Heart right ventricle (tissue), 16 donors: ENCODE results near the gene OCA2. TPM values are rescaled to one million over a fixed set of nuclear protein-coding genes. Genes with fewer than 3 reads are reported as not detected.

ENCODE experiments used
- ATAC-seq, 8 donors: fragments of 200-7000 bp; cut with Tn5 transposase; one replicate each; pipeline ENCODE4 v1.9.1; 2020; ENCODE audit warnings: mild to moderate bottlenecking in 8 of 8, moderate library complexity in 8 of 8, moderate number of reproducible peaks in 1 of 8
- DNase-seq, 2 donors: peaks; one replicate each; pipeline ENCODE4 v3.0.0-alpha.2; 2020
- H3K27ac ChIP-seq, 10 donors: fragments of 200-600 bp; sonication (generic) in 2 of 10; one replicate each; pipeline versions ENCODE4 v1.5.0 to v1.8.0; 2020 to 2022; ENCODE audit warnings: mild to moderate bottlenecking in 3 of 10
- H3K27me3 ChIP-seq, 7 donors: fragments of 200-600 bp; one replicate each; pipeline ENCODE4 v1.8.0; 2021 to 2022; ENCODE audit warnings: mild to moderate bottlenecking in 2 of 7
- H3K36me3 ChIP-seq, 9 donors: fragments of 200-600 bp; sonication (generic) in 1 of 9; one replicate each; pipeline versions ENCODE4 v1.5.0 to v1.8.0; 2020 to 2022; ENCODE audit warnings: mild to moderate bottlenecking in 2 of 9
- H3K4me1 ChIP-seq, 9 donors: fragments of 200-600 bp; sonication (generic) in 1 of 9; one replicate each; pipeline versions ENCODE4 v1.5.0 to v1.8.0; 2020 to 2022; ENCODE audit warnings: mild to moderate bottlenecking in 4 of 9
- H3K4me3 ChIP-seq, 10 donors: fragments of 200-600 bp; sonication (generic) in 2 of 10; one replicate each; pipeline versions ENCODE4 v1.5.0 to v1.8.0; 2020 to 2022; ENCODE audit warnings: mild to moderate bottlenecking in 7 of 10, moderate library complexity in 2 of 10
- H3K9me3 ChIP-seq, 11 donors: fragments of 200-600 bp in 10 of 11; sonication (generic) in 2 of 11; one replicate each; pipeline versions ENCODE4 v1.5.0 to v1.8.0; 2013 to 2022; ENCODE audit warnings: mild to moderate bottlenecking in 2 of 11, control low read depth in 1 of 11, moderate library complexity in 1 of 11
- WGBS, 2 donors: extraction: QIAGEN DNeasy Blood & Tissue Kit; methylation state at CpG; one replicate each; pipeline ENCODE4 v1.1.7; 2013; ENCODE audit warnings: inconsistent platforms in 1 of 2; 5-methylcytosine and 5-hydroxymethylcytosine counted together
- intact Hi-C, 10 donors: fragments of 100-400 bp; cut with DNase I; formaldehyde crosslinking; loops; one replicate each; pipeline versions ENCODE4 v1.11.1 to v1.14.2; 2022
- polyA plus RNA-seq, 2 donors: library from polyadenylated mRNA; stranded (reverse); fragments of 200-250 nt; gene quantifications; one replicate each; pipeline ENCODE4 v1.2.3, GENCODE V29; 2013
- total RNA-seq, 10 donors: library from RNA; stranded (reverse); fragmentation: NEBNext Ultra II Directional in 3 of 10; extraction: Animal tissue kit (Norgen Biotek cat#: 25700) in 3 of 10; gene quantifications; one replicate each; pipeline versions ENCODE4 v1.2.1 to v1.2.4, GENCODE V29; 2021 to 2023
- TF ChIP-seq, protein P1 (sequence below), 9 donors: fragments of 200-600 bp; sonication (generic) in 2 of 9; IDR thresholded peaks; one replicate each; pipeline versions ENCODE4 v1.5.0 to v1.8.0; 2021 to 2022; ENCODE audit warnings: antibody characterized with exemption in 9 of 9, mild to moderate bottlenecking in 5 of 9, moderate library complexity in 1 of 9
- donor health status: Arrhythmogenic right ventricular cardiomyopathy.
- donor health status: ischemic (EF 13 %, LVEDD 7.1; RV severe dilation, severe dysfunction).
- donor health status: healthy with polysubstance abuse.
- donor health status: DM: no; HTN: yes; CAD: no.
- donor health status: DM: no; HTN: no; CAD: no.
- donor health status: ischemic (EF 25% LVEDD 6.9; RV normal size, moderate dysfunction).
- donor health status: ischemic (EF 25% LVEDD 5.7; RV mildly dilated, moderate dysfunction).
- donor health status: healthy.
- donor health status: DM: yes; HTN: yes; CAD: no.
- donor health status: Ischemic cardiomyopathy.
- donor health status: ischemic (EF 35%, LVEDD 5.7; RV mildly dilated, moderate dysfunction).
- donor health status: nonischemic (EF 11% LVEDD 7.7; RV severe dilation, severe dysfunction).
- donor health status: DM: yes; HTN: yes; CAD: no.
- donor health status: PGD.
- donor health status: ischemic (EF 29% LVEDD 5.4; RV normal size, mild dysfunction).
- donor health status: nonischemic (EF 23%, LVEDD 6.1; RV moderate dilation, normal function).

OCA2 gene
- total and polyA plus RNA-seq, 12 donors, result 0.04 to 0.32 (median 0.17) TPM; not detected in 6

GRCh38 chr15:27797765-27798164 is 301.4 kb downstream of the OCA2 start:
- H3K4me1 ChIP-seq, result no peaks in the 10 kb centered on the region
- TF ChIP-seq, protein P1, sequence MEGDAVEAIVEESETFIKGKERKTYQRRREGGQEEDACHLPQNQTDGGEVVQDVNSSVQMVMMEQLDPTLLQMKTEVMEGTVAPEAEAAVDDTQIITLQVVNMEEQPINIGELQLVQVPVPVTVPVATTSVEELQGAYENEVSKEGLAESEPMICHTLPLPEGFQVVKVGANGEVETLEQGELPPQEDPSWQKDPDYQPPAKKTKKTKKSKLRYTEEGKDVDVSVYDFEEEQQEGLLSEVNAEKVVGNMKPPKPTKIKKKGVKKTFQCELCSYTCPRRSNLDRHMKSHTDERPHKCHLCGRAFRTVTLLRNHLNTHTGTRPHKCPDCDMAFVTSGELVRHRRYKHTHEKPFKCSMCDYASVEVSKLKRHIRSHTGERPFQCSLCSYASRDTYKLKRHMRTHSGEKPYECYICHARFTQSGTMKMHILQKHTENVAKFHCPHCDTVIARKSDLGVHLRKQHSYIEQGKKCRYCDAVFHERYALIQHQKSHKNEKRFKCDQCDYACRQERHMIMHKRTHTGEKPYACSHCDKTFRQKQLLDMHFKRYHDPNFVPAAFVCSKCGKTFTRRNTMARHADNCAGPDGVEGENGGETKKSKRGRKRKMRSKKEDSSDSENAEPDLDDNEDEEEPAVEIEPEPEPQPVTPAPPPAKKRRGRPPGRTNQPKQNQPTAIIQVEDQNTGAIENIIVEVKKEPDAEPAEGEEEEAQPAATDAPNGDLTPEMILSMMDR (IDR thresholded peaks at IDR 0.05), result no peak
- ATAC-seq (peak in 7 of 8 donors; percentile 29 to 86 (median 55)), DNase-seq (peak; percentile 36 to 56)
- H3K27me3 ChIP-seq, result no peaks in the 10 kb centered on the region
- peaks cover 0 to 5% (median 0%) of the 10 kb centered on the region in 11 donors for H3K9me3 ChIP-seq
- no peaks in the 10 kb centered on the region for H3K36me3 ChIP-seq
- 51 to 65% methylated on average over 8 of the region's 8 CpGs for WGBS, 2 donors
- H3K4me3 ChIP-seq, result no peak overlapping the region
- intact Hi-C loops, result loop anchor here in 1 of 10 donors (10.0 kb wide), 1 partner anchor 53 kb away; no protein-coding TSS in a partner anchor
- no peak overlapping the region for H3K27ac ChIP-seq

GRCh38 chr15:27796405-27797320 is 302.5 kb downstream of the OCA2 start:
- Histone ChIP-seq H3K4me3 (no peak overlapping the region), H3K36me3 (no peaks in the 10 kb centered on the region), H3K27ac (no peak overlapping the region), H3K4me1 (no peaks in the 10 kb centered on the region), H3K9me3 (no peaks in the 10 kb centered on the region), H3K27me3 (no peaks in the 10 kb centered on the region)
- ATAC-seq, result no peak
- intact Hi-C loops, result loop anchor here in 1 of 10 donors (10.0 kb wide), 1 partner anchor 52 kb away; no protein-coding TSS in a partner anchor
- TF ChIP-seq, protein P1 (IDR thresholded peaks at IDR 0.05), result no peak
- no peak for DNase-seq
- WGBS, 2 donors, result 70 to 73% methylated on average over 17 of the region's 17 CpGs

- H3K36me3 ChIP-seq, result no peaks in the 10 kb centered on the region
- H3K9me3 ChIP-seq, result no peaks in the 10 kb centered on the region
- TF ChIP-seq, protein P1 (IDR thresholded peaks at IDR 0.05), result no peak
- intact Hi-C loops, result loop anchor here in 1 of 10 donors (10.0 kb wide), 1 partner anchor 48 kb away; no protein-coding TSS in a partner anchor
- ATAC-seq, result no peak
- 83 to 87% methylated on average over 10 of the region's 10 CpGs for WGBS, 2 donors
- no peaks in the 10 kb centered on the region for H3K4me1 ChIP-seq
- H3K27ac ChIP-seq, result no peak overlapping the region
- no peak overlapping the region for H3K4me3 ChIP-seq
- no peaks in the 10 kb centered on the region for H3K27me3 ChIP-seq
- no peak for DNase-seq
These were observed 306.3 kb downstream of the OCA2 start for GRCh38 chr15:27792756-27793264.

- WGBS, 2 donors, result 35 to 38% methylated on average over 1 of the region's 1 CpG
- intact Hi-C loops, result loop anchor here in 1 of 10 donors (10.0 kb wide), 1 partner anchor 45 kb away; no protein-coding TSS in a partner anchor
- Histone ChIP-seq H3K4me1 (no peaks in the 10 kb centered on the region), H3K36me3 (no peaks in the 10 kb centered on the region), H3K9me3 (no peaks in the 10 kb centered on the region), H3K4me3 (no peak overlapping the region), H3K27ac (no peak overlapping the region), H3K27me3 (no peaks in the 10 kb centered on the region)
- DNase-seq (no peak), ATAC-seq (no peak)
- TF ChIP-seq, protein P1 (IDR thresholded peaks at IDR 0.05), result no peak
These were observed 308.8 kb downstream of the OCA2 start for GRCh38 chr15:27790270-27790669.
